Thymus (tissue), 11 donors: ENCODE measurements around the gene BORCS5. TPM values are rescaled to one million over a fixed set of nuclear protein-coding genes. Genes with fewer than 3 reads are reported as not detected.

Experiments
- DNase-seq, 9 donors: peaks; one replicate each; pipeline ENCODE4 v3.0.0-alpha.2; 2013; ENCODE audit warnings: low spot score in 9 of 9, low read depth in 6 of 9, missing footprints in 1 of 9
- H3K27ac ChIP-seq, 2 donors: one replicate each; pipeline ENCODE4 v1.5.1; 2013; ENCODE audit warnings: control low read depth in 1 of 2, low read depth in 1 of 2, low read length in 1 of 2, mild to moderate bottlenecking in 1 of 2, moderate library complexity in 1 of 2
- H3K27me3 ChIP-seq, 2 donors: one replicate each; pipeline ENCODE4 v1.5.1; 2013; ENCODE audit warnings: low read length in 1 of 2; ENCODE audit not compliant: control insufficient read depth in 2 of 2, insufficient read depth in 1 of 2
- H3K36me3 ChIP-seq, 2 donors: one replicate each; pipeline ENCODE4 v1.5.1; 2013; ENCODE audit warnings: low read length in 1 of 2, mild to moderate bottlenecking in 1 of 2, moderate library complexity in 1 of 2; ENCODE audit not compliant: control insufficient read depth in 2 of 2, insufficient read depth in 2 of 2
- H3K4me1 ChIP-seq, 2 donors: one replicate each; pipeline ENCODE4 v1.5.1; 2013; ENCODE audit warnings: low read length in 2 of 2; ENCODE audit not compliant: control insufficient read depth in 2 of 2, insufficient read depth in 2 of 2
- H3K4me3 ChIP-seq, 2 donors: one replicate each; pipeline ENCODE4 v1.5.1; 2013; ENCODE audit warnings: low read length in 2 of 2, control low read depth in 1 of 2, mild to moderate bottlenecking in 1 of 2
- H3K9me3 ChIP-seq, 2 donors: one replicate each; pipeline ENCODE4 v1.5.1; 2013; ENCODE audit warnings: low read length in 1 of 2, mild to moderate bottlenecking in 1 of 2; ENCODE audit not compliant: control insufficient read depth in 2 of 2, insufficient read depth in 1 of 2
- WGBS: extraction: QIAGEN DNeasy Blood & Tissue Kit; methylation state at CpG from one replicate; pipeline ENCODE4 v1.1.7; 2013; 5-methylcytosine and 5-hydroxymethylcytosine counted together
- polyA plus RNA-seq: library from polyadenylated mRNA; stranded (reverse); fragments of 200-250 nt; gene quantifications from one replicate; pipeline ENCODE4 v1.2.3, GENCODE V29; 2013
- total RNA-seq: library from RNA; stranded (reverse); fragments of 120-200 nt; gene quantifications from one replicate; pipeline ENCODE4 v1.2.4, GENCODE V29; 2013
- donor health status: healthy.

Gene BORCS5
- total and polyA plus RNA-seq, 2 donors, result 6.0 to 7.0 TPM

DNA sequence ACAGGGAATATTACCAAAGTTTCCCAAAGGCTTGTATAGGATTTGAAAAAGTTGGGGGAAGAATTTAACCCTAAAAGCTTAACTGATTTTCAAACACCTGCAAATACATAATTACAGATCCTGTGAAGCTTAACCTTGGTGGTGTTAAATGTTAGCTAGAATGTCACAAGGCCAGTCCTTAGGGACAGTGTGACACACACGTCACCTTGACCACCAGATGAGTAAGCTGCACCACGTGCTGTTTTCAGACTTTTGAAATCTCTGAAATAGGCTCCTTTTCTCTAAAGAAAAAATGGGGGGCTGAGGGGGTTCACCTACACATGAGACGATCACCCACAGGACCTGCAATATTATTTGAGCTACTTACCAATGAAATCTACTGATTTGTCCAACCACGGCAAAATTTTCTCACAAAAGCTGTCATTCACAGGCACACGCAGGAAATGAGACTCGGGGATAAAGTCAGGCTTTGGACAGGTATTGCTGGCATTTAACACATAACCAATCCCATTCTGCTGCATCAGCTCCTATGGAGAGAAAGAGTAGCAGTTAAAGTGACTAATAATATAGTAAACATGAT is 129.9 kb downstream of the BORCS5 start:
- 93% methylated on average over 6 of the region's 6 CpGs for WGBS
- H3K27ac ChIP-seq, result no peak overlapping the region
- H3K4me1 ChIP-seq, result peaks cover 11 to 20% of the 10 kb centered on the region in 2 donors
- no peaks in the 10 kb centered on the region for H3K9me3 ChIP-seq
- H3K4me3 ChIP-seq, result no peak overlapping the region
- H3K27me3 ChIP-seq, result no peaks in the 10 kb centered on the region
- DNase-seq, result no peak
- peaks cover 17% of the 10 kb centered on the region in 2 donors for H3K36me3 ChIP-seq

- no peaks in the 10 kb centered on the region for H3K9me3 ChIP-seq
- DNase-seq, result no peak
- peaks cover 16 to 17% of the 10 kb centered on the region in 2 donors for H3K36me3 ChIP-seq
- 97% methylated on average over 6 of the region's 6 CpGs for WGBS
- no peak overlapping the region for H3K27ac ChIP-seq
- H3K27me3 ChIP-seq, result no peaks in the 10 kb centered on the region
- peaks cover 9 to 14% of the 10 kb centered on the region in 2 donors for H3K4me1 ChIP-seq
- no peak overlapping the region for H3K4me3 ChIP-seq
These were observed 130.6 kb downstream of the BORCS5 start for GRCh38 chr12:12487490-12487889.

- Histone ChIP-seq H3K27me3 (no peaks in the 10 kb centered on the region), H3K36me3 (peaks cover 12 to 17% of the 10 kb centered on the region in 2 donors), H3K9me3 (no peaks in the 10 kb centered on the region), H3K27ac (no peak overlapping the region), H3K4me1 (peaks cover 4 to 9% of the 10 kb centered on the region in 2 donors), H3K4me3 (no peak overlapping the region)
- DNase-seq, result no peak
- 97% methylated on average over 4 of the region's 4 CpGs for WGBS
These were observed 131.4 kb downstream of the BORCS5 start for GRCh38 chr12:12488296-12488695.

- Histone ChIP-seq H3K27me3 (no peaks in the 10 kb centered on the region), H3K36me3 (peaks cover 12 to 15% of the 10 kb centered on the region in 2 donors), H3K4me1 (peaks cover 0 to 6% of the 10 kb centered on the region in 2 donors), H3K9me3 (no peaks in the 10 kb centered on the region), H3K4me3 (no peak overlapping the region), H3K27ac (no peak overlapping the region)
- 97% methylated on average over 8 of the region's 8 CpGs for WGBS
- DNase-seq, result no peak
These were observed 132.1 kb downstream of the BORCS5 start for GRCh38 chr12:12488823-12489550.

- DNase-seq, result no peak
- Histone ChIP-seq H3K9me3 (no peaks in the 10 kb centered on the region), H3K36me3 (peaks cover 6 to 7% of the 10 kb centered on the region in 2 donors), H3K27me3 (no peaks in the 10 kb centered on the region), H3K4me1 (peaks cover under 1 to 6% of the 10 kb centered on the region in 2 donors), H3K27ac (no peak overlapping the region), H3K4me3 (no peak overlapping the region)
These were observed 134.7 kb downstream of the BORCS5 start for GRCh38 chr12:12491606-12492005.

DNA sequence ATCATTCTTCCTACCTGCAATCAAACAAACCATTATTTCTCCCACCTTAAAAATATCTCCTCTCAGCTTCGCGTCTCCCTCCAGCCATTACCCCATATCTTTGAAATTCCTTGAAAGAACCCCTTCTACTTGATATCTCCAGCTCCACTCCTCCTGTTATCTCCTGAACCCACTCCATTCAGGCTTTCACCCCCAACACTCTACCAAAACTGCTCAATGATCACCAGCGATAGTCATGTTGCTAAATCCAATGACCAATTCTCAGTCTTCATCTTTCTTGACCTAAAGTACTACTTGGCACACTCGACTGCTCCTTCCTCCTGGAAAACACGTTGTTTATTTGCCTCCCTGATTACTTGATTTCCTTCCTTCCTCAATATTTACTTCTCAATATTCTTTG is 135.7 kb downstream of the BORCS5 start:
- no peak overlapping the region for H3K4me3 ChIP-seq
- peaks cover 3% of the 10 kb centered on the region in 2 donors for H3K36me3 ChIP-seq
- H3K9me3 ChIP-seq, result no peaks in the 10 kb centered on the region
- WGBS, result 96% methylated on average over 5 of the region's 5 CpGs
- no peaks in the 10 kb centered on the region for H3K27me3 ChIP-seq
- DNase-seq, result no peak
- no peak overlapping the region for H3K27ac ChIP-seq
- H3K4me1 ChIP-seq, result peaks cover 3 to 6% of the 10 kb centered on the region in 2 donors

- Histone ChIP-seq H3K4me1 (peaks cover 0 to 3% of the 10 kb centered on the region in 2 donors), H3K27ac (no peak overlapping the region), H3K36me3 (peaks cover 0 to 7% of the 10 kb centered on the region in 2 donors), H3K9me3 (no peaks in the 10 kb centered on the region), H3K4me3 (no peak overlapping the region), H3K27me3 (no peaks in the 10 kb centered on the region)
- 99% methylated on average over 1 of the region's 1 CpG for WGBS
- no peak for DNase-seq
These were observed 138.7 kb downstream of the BORCS5 start for GRCh38 chr12:12495536-12495935.

DNA sequence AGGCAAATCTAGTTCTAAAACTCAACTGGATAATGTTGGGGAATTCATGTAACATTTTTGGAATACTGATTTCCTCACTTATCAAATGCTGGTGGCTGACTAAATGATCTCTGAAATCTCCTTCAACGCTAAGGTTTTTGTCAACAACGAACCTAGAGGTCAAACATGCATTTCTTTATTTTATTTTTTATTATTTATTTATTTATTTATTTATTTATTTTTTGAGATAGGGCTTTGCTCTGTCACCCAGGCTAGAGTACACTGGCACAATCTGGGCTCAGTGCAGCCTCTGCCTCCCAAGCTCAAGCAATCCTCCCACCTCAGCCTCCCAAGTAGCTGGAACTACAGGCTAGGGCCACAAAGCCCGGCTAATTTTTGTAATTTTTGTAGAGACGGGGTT is 141.3 kb downstream of the BORCS5 start:
- no peak overlapping the region for H3K4me3 ChIP-seq
- H3K9me3 ChIP-seq, result no peaks in the 10 kb centered on the region
- no peak for DNase-seq
- peaks cover 0 to 3% of the 10 kb centered on the region in 2 donors for H3K4me1 ChIP-seq
- H3K27ac ChIP-seq, result no peak overlapping the region
- 98% methylated on average over 4 of the region's 4 CpGs for WGBS
- no peaks in the 10 kb centered on the region for H3K27me3 ChIP-seq
- H3K36me3 ChIP-seq, result peaks cover 0 to 7% of the 10 kb centered on the region in 2 donors

DNA sequence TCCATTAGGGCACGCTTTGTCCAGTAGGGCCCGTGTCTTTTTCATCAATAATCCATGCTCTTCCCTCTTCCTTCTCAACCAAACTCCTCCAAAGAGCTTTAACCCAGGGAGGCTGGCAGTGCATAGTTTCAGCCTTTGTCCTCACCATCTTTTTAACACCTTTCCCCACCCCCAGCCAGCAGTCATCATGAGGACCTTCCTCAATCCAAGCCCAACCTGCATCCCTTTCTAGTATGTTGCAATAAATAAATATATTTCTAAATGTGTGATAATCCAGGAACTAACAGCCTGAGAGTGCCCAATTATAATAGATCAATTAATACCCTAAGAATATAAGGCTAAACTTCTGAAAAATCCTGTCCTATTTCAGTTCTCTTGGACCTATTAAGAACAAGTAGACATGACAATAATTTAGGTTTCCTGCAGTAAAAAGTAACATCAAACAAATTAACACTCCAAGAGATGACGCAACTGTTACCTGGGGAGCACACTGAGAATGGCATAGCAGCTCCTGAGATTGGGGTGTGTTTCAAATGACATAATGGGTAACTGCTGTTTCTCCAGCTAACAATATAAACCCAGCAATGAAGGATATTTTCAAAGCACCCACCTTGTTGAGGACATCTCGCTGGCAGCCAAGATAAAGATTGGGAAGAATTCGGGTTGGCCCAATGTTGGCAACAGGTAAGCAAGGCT is 143.2 kb downstream of the BORCS5 start:
- Histone ChIP-seq H3K9me3 (no peaks in the 10 kb centered on the region), H3K4me3 (no peak overlapping the region), H3K27ac (no peak overlapping the region), H3K27me3 (no peaks in the 10 kb centered on the region), H3K4me1 (peaks cover under 1 to 3% of the 10 kb centered on the region in 2 donors), H3K36me3 (peaks cover 0 to 7% of the 10 kb centered on the region in 2 donors)
- DNase-seq, result no peak
- WGBS, result 97% methylated on average over 5 of the region's 5 CpGs
